ENCODE results near the gene COMMD6.

GRCh38 chr13:75549262-75550158 is 11.9 kb upstream of the COMMD6 start, which contains the start of gene UCHL3:
- peak; percentile 83 for TF ChIP-seq CTCF (conservative IDR thresholded peaks at IDR 0.05)
- no peak for TF ChIP-seq EZH2 (IDR thresholded peaks at IDR 0.05; ENCODE audit: low read depth)

Data from PC-9 (cell line).